ENCODE measurements around the gene ISG20.
"Not testable (repeated sequence)": the region's sequence is repeated elsewhere in the genome, so short reads cannot be mapped to it uniquely, and the experiment has no call there.

Gene ISG20

DNA sequence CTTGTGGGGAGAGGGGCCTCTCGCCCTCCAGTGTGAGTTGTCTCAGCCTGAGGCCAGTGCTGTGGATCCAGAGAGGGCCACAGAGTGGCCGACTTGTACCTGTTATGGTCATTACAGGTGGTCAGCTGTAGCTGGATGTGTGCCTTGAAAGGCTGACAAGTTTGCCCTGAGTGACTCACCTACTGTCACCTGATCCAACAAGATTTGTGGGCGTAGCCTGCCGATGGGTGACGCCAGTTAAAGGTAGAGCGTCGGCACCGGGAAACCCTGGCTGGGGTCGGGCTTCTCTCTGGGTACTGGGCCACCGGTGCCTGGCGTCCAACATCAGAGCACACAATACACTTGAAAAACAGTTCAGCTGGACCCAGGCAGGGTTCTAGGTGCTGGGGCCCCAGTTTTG is 2.8 kb upstream of the ISG20 start:
- DNase-seq (ENCODE audit: low read depth in 2 of 2), result no peak

DNA sequence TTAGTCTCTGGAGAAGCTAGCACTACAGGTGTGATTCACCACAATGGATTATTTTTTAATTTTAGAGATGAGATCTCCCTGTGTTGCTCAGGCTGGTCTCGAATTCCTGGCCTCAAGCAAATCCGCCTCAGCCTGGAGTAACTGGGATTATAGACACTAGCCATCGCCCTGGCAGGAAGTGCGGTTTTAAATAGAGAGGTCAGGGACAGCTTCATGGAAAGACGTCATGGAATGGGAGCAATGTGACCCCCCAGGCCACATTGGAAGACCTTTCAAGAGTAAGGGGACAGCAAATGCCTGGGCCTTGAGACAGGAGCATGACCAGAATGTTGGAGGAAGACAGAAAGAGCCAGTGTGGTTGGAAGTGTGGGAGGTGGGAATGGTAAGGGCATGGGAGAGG is 2.2 kb upstream of the ISG20 start:
- DNase-seq (ENCODE audit: low read depth in 2 of 2), result no peak

DNA sequence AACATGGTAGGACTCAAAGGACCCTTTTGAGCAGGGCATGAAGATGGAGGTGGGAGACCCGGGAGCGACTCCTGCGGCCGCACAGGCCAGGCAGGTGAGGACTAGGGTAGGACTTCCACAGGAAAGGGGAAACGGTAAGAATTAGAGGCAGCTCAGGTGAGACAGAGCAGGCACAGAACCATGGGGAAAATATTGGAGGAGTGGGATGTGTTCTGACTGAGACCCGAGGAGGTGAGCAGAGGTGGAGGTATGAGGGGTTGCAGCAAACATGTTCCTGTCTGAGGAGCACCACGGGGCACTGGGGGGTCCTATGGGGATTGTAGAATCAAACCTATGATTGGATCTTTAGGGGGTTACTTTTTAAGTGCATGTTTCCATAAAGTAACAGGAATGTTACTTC is 1.4 kb upstream of the ISG20 start:
- DNase-seq (ENCODE audit: low read depth in 2 of 2), result no peak

DNA sequence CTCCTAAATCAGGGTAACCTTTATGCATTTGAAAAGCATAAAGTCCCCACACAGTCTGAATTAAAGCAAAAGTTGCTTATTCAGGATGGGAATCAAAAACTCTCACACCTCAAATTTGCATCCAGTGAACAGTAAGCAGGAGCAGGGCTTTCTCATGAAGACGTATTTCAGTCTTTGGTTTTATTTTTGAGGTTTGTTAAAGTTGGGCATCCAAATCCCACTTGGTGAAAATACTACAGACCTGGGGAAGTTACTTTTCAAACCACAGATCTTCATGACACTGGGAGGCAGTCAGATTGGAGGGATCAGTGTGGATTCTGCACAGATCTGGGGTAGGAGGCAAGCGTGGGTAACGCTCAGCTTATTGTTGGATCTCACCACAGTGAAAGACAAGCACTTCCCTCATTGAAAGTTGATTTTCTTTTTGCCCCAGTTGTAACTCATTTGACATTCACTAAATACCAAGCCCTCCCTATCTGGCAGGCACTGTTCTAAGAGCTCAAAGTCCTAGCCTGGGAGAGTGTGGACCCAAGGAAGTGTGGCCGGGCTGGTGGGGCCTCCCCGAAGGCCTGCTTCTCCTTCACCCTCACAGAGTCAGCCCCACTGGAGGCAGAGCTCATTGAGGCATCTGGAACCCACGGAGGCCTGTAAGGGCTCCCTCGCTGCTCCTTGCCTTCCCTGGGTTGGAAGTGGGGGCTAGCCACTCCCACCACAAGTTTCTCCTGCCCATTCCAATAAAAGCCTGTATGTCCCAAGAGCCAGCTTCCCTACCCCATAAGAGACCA is 783 bp upstream of the ISG20 start:
- DNase-seq (ENCODE audit: low read depth in 2 of 2), result no peak

DNA sequence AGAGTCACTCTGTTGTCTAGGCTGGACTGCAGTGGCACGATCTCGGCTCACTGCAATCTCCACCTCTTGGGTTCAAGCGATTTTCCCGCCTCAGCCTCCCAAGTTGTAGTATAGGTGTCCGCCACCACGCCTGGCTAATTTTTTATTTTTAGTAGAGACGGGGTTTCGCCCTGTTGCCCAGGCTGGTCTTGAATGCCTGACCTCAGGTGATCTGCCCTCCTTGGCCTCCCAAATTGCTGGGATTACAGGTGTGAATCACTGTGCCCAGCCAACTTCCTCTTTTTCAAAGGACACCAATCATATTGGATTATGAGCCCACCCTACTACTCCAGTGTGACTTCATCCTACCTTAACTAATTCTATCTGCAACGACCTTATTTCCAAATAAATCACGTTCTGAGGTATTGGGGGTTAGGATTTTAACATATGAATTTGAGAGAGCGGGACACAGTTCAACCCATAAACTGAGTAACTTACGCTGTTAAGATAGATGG is 3.2 kb downstream of the ISG20 start:
- no peak for DNase-seq (ENCODE audit: low read depth in 2 of 2)

DNA sequence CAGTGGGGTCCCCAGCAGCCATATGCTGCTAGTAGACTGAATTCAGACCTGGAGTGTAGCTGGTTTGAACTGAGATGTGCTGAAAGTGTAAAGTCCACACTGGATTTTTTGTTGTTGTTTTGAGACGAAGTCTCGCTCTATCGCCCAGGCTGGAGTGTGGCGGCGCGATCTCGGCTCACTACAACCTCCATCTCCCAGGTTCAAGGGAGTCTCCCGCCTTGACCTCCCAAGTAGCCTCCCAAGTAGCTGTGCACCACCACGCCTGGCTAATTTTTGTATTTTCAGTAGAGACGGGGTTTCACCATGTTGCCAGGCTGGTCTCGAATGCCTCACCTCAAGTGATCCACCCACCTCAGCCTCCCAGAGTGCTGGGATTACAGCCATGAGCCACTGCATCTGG is 3.7 kb downstream of the ISG20 start:
- not testable (repeated sequence) for DNase-seq (ENCODE audit: low read depth in 2 of 2)

DNA sequence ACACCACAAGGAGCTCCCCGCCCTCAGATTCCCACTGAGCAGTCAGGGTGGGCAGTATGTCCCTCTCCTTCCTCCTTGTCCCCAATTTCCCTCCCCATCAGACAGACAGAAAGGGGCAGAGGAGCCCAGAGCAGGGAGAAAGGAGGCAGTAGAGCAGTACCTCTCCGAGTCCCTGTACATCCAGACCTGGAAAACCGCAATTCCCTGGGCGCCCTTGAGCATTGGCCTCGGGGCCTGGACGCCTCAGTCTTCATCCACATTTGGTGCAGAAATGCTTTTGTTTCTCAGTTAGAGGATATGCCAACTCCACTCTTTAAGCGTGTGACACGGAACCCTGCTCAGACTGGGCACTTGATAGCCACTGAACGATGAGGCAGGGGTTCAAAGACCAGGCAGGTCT is 5.9 kb downstream of the ISG20 start:
- DNase-seq (ENCODE audit: low read depth in 2 of 2), result no peak

DNA sequence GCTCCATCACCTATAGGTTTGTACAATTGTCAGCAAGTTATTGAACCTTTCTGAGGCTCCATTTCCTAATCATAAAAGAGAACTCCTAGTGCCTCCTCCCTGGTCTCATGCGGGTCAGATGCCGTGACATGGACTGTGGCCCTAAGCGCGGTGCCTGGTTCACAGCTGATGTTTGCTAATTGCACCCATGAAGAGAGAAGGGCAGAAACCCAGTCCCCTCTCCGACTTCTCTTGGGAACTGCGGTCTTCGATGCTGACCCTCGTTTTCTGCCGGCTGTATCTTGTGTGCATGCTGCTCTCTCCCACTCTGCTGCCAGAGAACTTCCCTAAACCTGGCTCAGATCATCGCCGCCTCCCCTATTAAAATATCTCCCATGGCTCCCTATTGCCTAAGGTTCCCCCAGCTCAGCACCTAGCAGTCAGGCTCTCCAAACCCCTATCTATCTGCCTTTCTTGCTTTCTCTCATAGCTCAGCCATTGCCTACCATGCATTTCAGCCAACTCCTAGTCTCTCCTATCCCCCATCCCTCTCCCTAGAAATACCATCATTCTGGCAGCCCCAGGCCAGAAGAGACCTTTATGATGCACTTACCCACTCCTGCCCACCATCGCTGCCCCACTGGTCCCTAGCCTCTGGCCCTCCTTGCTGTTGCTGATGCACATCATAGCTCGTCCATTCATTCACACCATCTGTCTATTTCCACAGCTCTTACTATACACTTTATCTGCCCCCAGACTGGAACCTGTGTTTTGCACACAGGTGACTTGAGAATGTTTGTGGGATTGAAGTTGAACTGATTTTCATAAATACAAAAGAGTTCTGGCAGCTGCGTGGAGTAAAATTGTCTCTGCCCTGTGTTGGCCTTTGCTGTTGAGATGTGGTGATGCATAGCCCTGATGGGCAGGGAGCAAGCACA is 6.6 kb downstream of the ISG20 start:
- no peak for DNase-seq (ENCODE audit: low read depth in 2 of 2)

DNA sequence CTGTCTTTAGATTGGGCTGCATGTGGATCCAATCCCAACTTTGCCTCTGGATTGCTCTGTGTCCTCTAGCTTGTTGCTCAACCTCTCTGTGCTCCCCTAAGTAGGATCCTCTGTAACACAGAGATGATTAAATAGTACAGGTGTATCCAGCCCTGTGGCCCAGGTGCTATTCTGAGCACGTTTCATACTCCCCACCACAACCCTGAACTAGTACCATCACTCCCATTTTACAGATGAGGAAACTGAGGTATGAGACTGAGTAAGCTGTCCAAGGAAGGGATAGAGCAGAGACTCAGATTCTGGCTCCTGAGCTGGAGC is 7.2 kb downstream of the ISG20 start:
- no peak for DNase-seq (ENCODE audit: low read depth in 2 of 2)

DNA sequence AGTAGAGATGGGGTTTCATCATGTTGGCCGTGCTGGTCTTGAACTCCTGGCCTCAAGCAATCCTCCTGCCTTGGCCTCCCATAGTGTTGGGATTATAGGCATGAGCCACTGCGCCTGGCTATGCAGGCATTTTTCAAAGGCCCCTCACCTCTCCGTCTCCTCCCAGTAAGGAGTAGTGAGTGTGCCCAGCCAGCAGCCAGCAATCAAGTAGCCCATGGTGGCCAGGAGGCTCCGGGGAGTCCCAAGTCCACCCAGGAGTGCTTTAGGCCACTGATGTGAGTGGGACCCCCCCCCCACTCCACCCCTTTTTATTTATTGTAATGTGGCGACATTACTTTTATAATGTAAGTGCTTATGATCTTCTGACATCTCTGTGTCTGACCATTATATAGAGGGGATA is 8.1 kb downstream of the ISG20 start:
- DNase-seq (ENCODE audit: low read depth in 2 of 2), result no peak

DNA sequence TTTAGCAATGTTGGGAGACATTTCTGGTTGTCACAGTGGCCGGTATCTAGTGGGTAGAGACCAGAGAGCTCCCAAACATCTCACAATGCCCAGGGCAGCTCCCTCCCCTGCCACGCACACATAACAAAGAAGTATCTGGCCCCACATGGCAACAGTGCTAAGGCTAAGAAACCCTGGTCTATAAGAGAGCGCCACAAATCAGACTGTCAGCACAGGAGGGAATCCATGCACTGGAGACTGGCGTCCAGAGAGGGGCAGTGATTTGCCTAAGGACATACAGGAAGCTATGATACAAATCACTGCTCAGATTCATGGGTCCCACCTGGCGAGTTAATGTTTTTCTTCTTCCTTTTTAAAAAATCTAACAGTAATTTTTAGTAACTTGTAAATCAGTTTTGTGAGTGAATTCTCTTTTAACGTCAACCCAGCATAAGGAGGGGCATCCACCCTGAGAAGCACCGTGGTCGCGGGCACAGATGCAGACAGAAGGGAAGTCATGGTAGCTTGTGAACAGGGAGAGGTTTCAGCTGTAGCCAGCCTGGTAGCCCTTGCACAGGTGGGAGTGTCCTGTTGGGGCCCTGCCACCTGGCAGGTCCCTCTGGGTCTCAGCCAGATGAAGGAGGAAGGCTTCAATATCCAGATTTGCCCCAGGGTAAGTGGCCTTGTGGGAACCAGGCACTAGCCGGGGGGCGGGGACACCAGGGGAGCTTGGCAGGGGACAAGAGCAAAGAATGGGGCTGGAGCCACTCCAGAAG is 8.7 kb downstream of the ISG20 start:
- no peak for DNase-seq (ENCODE audit: low read depth in 2 of 2)

DNA sequence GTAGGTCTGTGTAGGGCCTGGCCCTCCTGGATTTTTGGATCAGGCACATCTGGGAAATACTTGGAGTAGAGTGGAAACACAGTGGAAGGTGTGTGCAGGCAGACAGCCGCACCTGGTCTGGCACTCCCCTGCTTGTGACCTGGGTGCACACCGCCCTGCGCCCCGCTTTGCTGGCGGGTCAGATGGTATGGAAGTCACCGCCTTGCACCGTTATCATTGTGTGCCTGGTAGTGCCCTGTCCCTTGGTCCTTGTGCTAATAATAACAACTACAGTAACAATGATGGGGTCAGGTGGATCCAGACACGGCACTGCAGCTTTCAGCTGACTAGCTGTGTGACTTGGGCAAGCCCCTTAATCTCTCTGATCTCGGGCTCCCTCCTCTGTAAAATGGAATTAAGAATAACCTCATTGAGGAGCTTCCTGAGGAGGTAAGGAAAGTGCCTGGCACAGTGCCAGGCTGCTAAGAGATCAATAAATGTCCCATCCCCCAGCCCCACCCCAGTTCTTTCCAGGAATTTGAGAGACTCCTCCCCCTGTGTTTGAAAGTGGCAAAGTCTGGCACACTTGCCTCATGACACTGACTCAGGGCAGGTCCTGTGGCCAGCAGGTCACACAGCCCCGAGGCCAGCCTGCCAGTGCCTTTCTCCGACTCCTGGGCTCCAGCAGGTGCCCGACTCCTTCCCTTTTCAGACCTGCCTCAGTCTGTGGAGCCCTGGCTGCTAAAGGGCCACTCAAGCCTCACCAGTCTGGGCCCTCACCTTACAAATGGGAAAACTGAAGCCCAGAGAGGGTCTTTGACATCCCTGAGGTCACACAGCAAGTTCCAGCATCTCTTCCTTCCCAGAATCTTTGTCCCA is 9.8 kb downstream of the ISG20 start:
- no peak for DNase-seq (ENCODE audit: low read depth in 2 of 2)

DNA sequence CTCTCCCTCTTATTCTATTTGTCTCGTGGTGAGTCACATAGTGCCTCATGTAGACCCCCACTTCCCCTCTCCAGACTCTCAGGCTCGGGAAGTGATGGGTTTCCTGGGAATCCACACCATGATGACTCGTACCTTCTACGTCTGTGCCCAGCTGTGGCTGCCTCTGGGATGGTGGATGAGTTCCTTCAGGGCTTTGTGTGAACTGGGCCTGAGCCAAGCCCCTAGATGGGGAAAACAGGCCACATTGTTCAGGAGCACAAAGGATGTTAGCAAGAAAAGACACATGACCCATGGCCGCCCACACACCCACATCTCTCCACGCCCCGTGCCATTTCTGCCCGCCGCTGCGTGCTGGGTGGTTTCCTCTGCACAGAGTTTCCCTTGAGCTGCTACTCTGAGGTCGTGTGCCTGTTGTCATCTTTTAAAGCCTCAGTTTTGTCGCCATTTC is 10.5 kb downstream of the ISG20 start:
- peak; percentile 74 to 75 for DNase-seq (ENCODE audit: low read depth in 2 of 2)

DNA sequence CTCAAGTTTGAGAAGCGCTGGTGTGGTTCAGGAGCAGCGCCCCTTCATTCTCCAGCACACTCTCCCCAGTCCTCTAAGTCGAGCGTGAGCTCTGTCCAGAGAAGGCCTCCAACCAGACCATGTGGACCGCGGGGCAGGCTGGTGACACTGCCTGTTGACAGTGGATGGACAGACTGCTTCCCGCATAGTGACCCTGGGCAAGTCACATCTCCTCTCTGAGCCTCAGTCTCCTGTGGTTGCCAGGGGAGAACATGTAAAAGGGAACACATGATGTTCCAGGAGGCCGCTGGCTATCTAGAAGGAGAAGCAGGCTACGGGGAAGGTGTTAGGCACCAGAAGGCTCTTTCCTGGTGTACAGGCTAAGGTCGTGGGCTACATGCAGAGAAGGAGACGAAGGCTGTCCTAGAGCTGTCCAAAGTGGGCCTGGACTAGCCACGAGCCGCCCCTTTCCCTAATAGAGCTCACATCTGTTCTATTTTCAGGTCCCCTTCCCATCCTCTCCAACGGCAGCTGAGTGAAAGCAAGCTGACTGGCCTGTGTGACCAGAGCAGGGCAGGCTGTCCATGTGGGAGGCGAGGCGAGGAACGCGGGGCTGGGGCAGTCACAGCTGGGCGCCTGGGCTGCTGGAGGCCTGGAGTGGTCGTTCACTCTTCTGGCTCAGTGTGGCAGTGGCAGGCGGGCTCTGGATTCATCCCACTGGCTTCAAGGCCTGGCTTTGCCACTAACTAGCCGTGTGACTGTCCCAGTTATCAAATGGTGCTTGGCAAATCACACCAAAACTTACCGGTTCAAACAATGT is 11.1 kb downstream of the ISG20 start:
- no peak for DNase-seq (ENCODE audit: low read depth in 2 of 2)

DNA sequence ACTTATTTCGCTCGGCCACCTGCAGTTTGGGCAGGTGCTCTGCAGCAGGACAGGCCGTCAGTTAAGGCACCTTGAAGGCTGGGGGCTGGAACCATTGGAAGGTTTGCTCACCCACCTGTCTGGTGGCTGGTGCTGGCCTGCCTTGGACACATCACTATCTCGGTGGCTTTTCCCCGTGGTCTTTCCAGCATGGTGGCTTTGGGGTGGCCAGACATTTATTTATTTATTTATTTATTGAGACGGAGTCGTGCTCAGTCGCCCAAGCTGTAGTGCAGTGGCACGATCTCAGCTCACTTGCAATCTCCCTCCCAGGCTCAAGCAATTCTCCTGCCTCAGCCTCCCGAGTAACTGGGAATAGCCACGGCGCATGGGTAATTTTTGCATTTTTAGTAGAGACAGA is 11.7 kb downstream of the ISG20 start:
- DNase-seq (ENCODE audit: low read depth in 2 of 2), result no peak

DNA sequence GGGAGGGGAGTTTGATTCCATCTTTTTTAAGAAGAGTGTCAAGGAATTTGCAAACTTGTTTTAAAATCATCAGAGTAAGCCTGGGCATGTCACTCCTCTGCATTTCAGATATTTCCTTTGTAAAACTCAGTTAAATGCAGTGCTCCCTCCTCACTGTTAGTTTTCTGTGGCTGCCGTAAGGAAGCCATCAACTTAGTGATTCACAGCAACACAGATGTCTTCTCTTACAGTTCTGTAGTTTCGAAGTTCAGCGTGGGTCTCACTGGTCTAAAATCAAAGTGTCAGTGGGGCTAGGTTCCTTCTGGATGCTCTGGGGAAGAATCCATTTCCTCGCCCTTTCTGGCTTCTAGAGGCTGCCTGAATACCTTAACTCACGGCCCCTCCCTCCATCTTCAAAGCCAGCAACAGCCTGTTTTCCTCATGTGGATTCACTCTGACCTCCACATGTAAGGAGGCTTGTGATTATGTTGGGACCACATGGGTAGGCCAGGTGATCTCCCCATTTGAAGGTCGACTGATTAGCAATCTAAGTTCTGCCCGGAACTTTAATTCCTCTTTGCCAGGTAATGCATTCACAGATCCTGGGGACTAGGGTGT is 12.4 kb downstream of the ISG20 start:
- no peak for DNase-seq (ENCODE audit: low read depth in 2 of 2)

DNA sequence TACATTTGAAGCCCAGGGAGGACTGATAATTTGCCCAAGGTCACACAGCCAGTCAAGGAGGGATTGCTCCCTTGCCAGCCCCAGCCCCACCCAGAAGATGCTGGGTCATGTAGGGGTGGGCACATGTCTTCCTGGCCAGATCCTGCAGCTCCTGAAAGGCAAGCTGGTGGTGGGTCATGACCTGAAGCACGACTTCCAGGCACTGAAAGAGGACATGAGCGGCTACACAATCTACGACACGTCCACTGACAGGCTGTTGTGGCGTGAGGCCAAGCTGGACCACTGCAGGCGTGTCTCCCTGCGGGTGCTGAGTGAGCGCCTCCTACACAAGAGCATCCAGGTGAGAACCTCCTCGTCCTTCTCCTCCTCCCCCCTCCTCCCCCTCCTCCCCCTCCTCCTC is 13.2 kb downstream of the ISG20 start:
- DNase-seq (ENCODE audit: low read depth in 2 of 2), result no peak

DNA sequence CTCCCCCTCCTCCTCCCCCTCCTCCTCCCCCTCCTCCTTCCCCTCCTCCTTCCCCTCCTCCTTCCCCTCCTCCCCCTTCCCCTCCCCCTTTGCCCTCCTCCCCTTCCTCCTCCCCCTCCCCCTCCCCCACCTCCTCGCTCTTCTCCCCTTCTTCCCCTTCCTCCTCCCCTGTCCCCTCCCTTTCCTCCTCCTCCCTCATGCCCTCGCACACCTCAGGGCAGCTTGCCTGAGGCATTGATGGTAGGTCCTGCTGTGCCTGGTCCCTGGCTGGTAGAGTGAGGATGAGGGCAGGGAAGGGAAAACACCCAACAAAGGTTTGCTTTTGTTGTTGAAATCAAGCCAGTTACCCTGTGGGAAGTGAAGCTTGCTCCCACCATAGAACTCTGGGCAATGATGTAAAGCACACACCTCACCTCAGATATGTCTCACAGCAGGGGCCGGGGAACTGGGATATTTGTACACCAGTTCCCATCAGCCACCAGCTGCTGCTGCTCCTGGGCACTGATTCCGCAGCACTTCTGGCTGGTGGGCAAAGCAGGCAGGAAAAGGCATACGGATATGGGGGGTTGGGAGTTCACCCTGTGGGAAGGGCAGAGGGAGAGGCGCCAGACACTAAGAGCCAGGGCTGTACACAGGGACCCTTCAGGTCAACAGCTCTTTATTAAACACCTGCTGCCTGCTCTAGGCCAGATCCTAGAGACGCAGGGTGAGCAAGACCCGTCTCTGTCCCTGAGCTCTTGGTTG is 13.8 kb downstream of the ISG20 start:
- DNase-seq (ENCODE audit: low read depth in 2 of 2), result no peak
